ENCODE data around the gene TRMT11. TPM values are rescaled to one million over a fixed set of nuclear protein-coding genes. Genes with fewer than 3 reads are reported as not detected.

TRMT11 gene
- total RNA-seq, 2 donors from 2014 or later, result 29.4 to 35.4 TPM

GRCh38 chr6:125984311-125984710 is 2.0 kb upstream of the TRMT11 start:
- H3K4me3 ChIP-seq (ENCODE audit: low read length), result no peak overlapping the region
- no peak overlapping the region for H3K27ac ChIP-seq (ENCODE audit: low read depth, low read length)
- Mint-ChIP-seq H3K27me3 (ENCODE audit: insufficient read depth) (no peaks in the 10 kb centered on the region), H3K36me3 (ENCODE audit: low read depth) (no peaks in the 10 kb centered on the region), H3K27ac (no peak overlapping the region), H3K9me3 (no peaks in the 10 kb centered on the region), H3K4me3 (no peak overlapping the region), H3K4me1 (peaks cover 3% of the 10 kb centered on the region)
- H3K27me3 ChIP-seq (ENCODE audit: control insufficient read depth, insufficient read depth, low read length, poor library complexity, severe bottlenecking), result no peaks in the 10 kb centered on the region
- WGBS, 2 experiments (ENCODE audit: insufficient coverage in 1 of 2, insufficient read length in 1 of 2), result 90 to 100% methylated on average over 2 of the region's 2 CpGs
- no peaks in the 10 kb centered on the region for H3K4me1 ChIP-seq (ENCODE audit: control insufficient read depth, insufficient read depth, low read length)
- no peak for DNase-seq
- H3K9ac ChIP-seq (ENCODE audit: extremely low read depth, low read length, poor library complexity, severe bottlenecking), result no peak overlapping the region
- no peak for TF ChIP-seq CTCF (conservative IDR thresholded peaks at IDR 0.05)
- no peaks in the 10 kb centered on the region for H3K9me3 ChIP-seq (ENCODE audit: control insufficient read depth, low read length)
- H3K36me3 ChIP-seq (ENCODE audit: control insufficient read depth, insufficient read depth, low read length), result no peaks in the 10 kb centered on the region

- peak overlapping the region; percentile 88 for H3K9ac ChIP-seq (ENCODE audit: extremely low read depth, low read length, poor library complexity, severe bottlenecking)
- DNase-seq, result no peak
- H3K36me3 ChIP-seq (ENCODE audit: control insufficient read depth, insufficient read depth, low read length), result no peaks in the 10 kb centered on the region
- H3K9me3 Mint-ChIP-seq, result no peaks in the 10 kb centered on the region
- H3K27ac ChIP-seq (ENCODE audit: low read depth, low read length), result no peak overlapping the region
- H3K27me3 Mint-ChIP-seq (ENCODE audit: insufficient read depth), result no peaks in the 10 kb centered on the region
- WGBS, 2 experiments (ENCODE audit: insufficient coverage in 1 of 2, insufficient read length in 1 of 2), result 86 to 92% methylated on average over 2 to 4 of the region's 4 CpGs
- H3K4me3 ChIP-seq (ENCODE audit: low read length), result peak overlapping the region; percentile 98
- no peak for TF ChIP-seq CTCF (conservative IDR thresholded peaks at IDR 0.05)
- no peaks in the 10 kb centered on the region for H3K9me3 ChIP-seq (ENCODE audit: control insufficient read depth, low read length)
- no peaks in the 10 kb centered on the region for H3K36me3 Mint-ChIP-seq (ENCODE audit: low read depth)
- peaks cover 13% of the 10 kb centered on the region for H3K4me1 Mint-ChIP-seq
- no peak overlapping the region for H3K4me3 Mint-ChIP-seq
- no peaks in the 10 kb centered on the region for H3K27me3 ChIP-seq (ENCODE audit: control insufficient read depth, insufficient read depth, low read length, poor library complexity, severe bottlenecking)
- no peak overlapping the region for H3K27ac Mint-ChIP-seq
- H3K4me1 ChIP-seq (ENCODE audit: control insufficient read depth, insufficient read depth, low read length), result no peaks in the 10 kb centered on the region
These were observed 818 bp upstream of the TRMT11 start for GRCh38 chr6:125985522-125985921.

GRCh38 chr6:125985979-125986300 is 400 bp upstream of the TRMT11 start:
- WGBS, 2 experiments (ENCODE audit: insufficient coverage in 1 of 2, insufficient read length in 1 of 2), result 2 to 11% methylated on average over 3 of the region's 3 CpGs

More at GRCh38 chr6:125985979-125986300, 400 bp upstream of the TRMT11 start:
- H3K27me3 Mint-ChIP-seq (ENCODE audit: insufficient read depth), result no peaks in the 10 kb centered on the region
- Histone ChIP-seq H3K27ac (ENCODE audit: low read depth, low read length) (no peak overlapping the region), H3K9me3 (ENCODE audit: control insufficient read depth, low read length) (no peaks in the 10 kb centered on the region), H3K36me3 (ENCODE audit: control insufficient read depth, insufficient read depth, low read length) (no peaks in the 10 kb centered on the region), H3K4me3 (ENCODE audit: low read length) (peak overlapping the region; percentile 98), H3K4me1 (ENCODE audit: control insufficient read depth, insufficient read depth, low read length) (no peaks in the 10 kb centered on the region), H3K9ac (ENCODE audit: extremely low read depth, low read length, poor library complexity, severe bottlenecking) (peak overlapping the region; percentile 88), H3K27me3 (ENCODE audit: control insufficient read depth, insufficient read depth, low read length, poor library complexity, severe bottlenecking) (no peaks in the 10 kb centered on the region)
- no peak overlapping the region for H3K4me3 Mint-ChIP-seq
- no peak overlapping the region for H3K27ac Mint-ChIP-seq
- H3K9me3 Mint-ChIP-seq, result no peaks in the 10 kb centered on the region
- no peak for DNase-seq
- TF ChIP-seq CTCF (conservative IDR thresholded peaks at IDR 0.05), result no peak
- peaks cover 13% of the 10 kb centered on the region for H3K4me1 Mint-ChIP-seq
- no peaks in the 10 kb centered on the region for H3K36me3 Mint-ChIP-seq (ENCODE audit: low read depth)
